Activated CD4-positive, alpha-beta memory T cell treated with anti-CD3 and anti-CD28 coated beads for 36 hours (primary cell): ENCODE data around the gene C11orf24. TPM values are rescaled to one million over a fixed set of nuclear protein-coding genes. Genes with fewer than 3 reads are reported as not detected.
A peak's percentile ranks its signal among the peaks of the same experiment; 100 is the strongest.

Experiments
- CTCF ChIA-PET: fragments of 350-600 bp; sonication (Branson Sonifier 250); formaldehyde crosslinking; loops from one replicate; lab custom pipeline; 2021; ENCODE audit warnings: antibody characterized with exemption, inconsistent platforms; lab: Charles Lee
- POLR2A ChIA-PET: fragments of 350-600 bp; sonication (Branson Sonifier 250); formaldehyde crosslinking; loops from one replicate; lab custom pipeline; 2021; ENCODE audit warnings: antibody characterized with exemption; lab: Charles Lee
- DNase-seq: peaks from one replicate; pipeline ENCODE4 v3.0.0-alpha.2; 2020
- H3K27ac Mint-ChIP-seq: one replicate; pipeline ENCODE4 v1.8.0; 2021; ENCODE audit warnings: mixed read lengths
- H3K27me3 Mint-ChIP-seq: one replicate; pipeline ENCODE4 v1.8.0; 2021; ENCODE audit warnings: mixed read lengths
- H3K36me3 Mint-ChIP-seq: one replicate; pipeline ENCODE4 v1.8.0; 2021; ENCODE audit warnings: mixed read lengths
- H3K4me1 Mint-ChIP-seq: one replicate; pipeline ENCODE4 v1.8.0; 2021; ENCODE audit warnings: low read depth, mixed read lengths
- H3K4me3 Mint-ChIP-seq: one replicate; pipeline ENCODE4 v1.8.0; 2021; ENCODE audit warnings: mild to moderate bottlenecking, mixed read lengths
- H3K9me3 Mint-ChIP-seq: one replicate; pipeline ENCODE4 v1.8.0; 2021; ENCODE audit warnings: mixed read lengths
- intact Hi-C: fragments of 100-400 bp; cut with micrococcal nuclease; formaldehyde crosslinking; loops from one replicate; pipeline ENCODE4 v1.15.1; 2023
- total RNA-seq, 2 experiments: library from RNA; stranded (reverse); gene quantifications; one replicate each; pipeline ENCODE4 v1.2.3, GENCODE V29; 2021

The C11orf24 gene
- total RNA-seq, 2 experiments from 2014 or later: 28.0 to 28.9 TPM

- no peaks in the 10 kb centered on the region for H3K4me1 Mint-ChIP-seq
- DNase-seq: no peak
- no peak overlapping the region for H3K27ac Mint-ChIP-seq
- peaks cover 7% of the 10 kb centered on the region for H3K36me3 Mint-ChIP-seq
- H3K9me3 Mint-ChIP-seq: peaks cover 12% of the 10 kb centered on the region
- no peak overlapping the region for H3K4me3 Mint-ChIP-seq
- POLR2A ChIA-PET: no interaction called here
- H3K27me3 Mint-ChIP-seq: no peaks in the 10 kb centered on the region
- CTCF ChIA-PET: no interaction called here
- intact Hi-C loops: no loop called here
Observed at GRCh38 chr11:68224606-68225005, 47.2 kb downstream of the C11orf24 start.

DNA sequence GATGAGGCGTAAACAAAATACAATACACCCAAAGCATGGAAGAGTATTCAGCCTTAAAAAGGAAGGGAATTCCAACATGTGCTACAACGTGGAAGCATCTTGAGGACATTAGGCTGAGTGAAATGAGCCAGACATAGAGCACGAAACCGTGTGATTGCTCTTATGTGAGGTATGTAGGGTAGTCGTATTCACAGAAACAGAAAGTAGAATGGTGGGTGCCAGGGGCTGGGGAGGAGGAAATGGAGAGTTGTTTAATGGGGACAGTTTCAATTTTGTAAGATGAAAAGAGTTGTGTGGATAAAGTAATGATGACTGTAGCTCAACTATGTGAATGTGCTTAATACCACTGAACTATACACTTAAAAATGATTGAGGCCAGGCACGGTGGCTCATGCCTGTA, 48.5 kb downstream of the C11orf24 start:
- Mint-ChIP-seq H3K36me3 (no peaks in the 10 kb centered on the region), H3K27me3 (no peaks in the 10 kb centered on the region), H3K4me1 (no peaks in the 10 kb centered on the region), H3K27ac (no peak overlapping the region), H3K4me3 (no peak overlapping the region), H3K9me3 (no peaks in the 10 kb centered on the region)
- intact Hi-C loops: no loop called here
- no peak for DNase-seq
- CTCF ChIA-PET: no interaction called here
- POLR2A ChIA-PET: no interaction called here

- POLR2A ChIA-PET: no interaction called here
- Mint-ChIP-seq H3K4me1 (no peaks in the 10 kb centered on the region), H3K27ac (no peak overlapping the region), H3K4me3 (no peak overlapping the region), H3K36me3 (no peaks in the 10 kb centered on the region), H3K27me3 (no peaks in the 10 kb centered on the region), H3K9me3 (no peaks in the 10 kb centered on the region)
- CTCF ChIA-PET: interaction anchor here (1.6 kb wide), 1 partner anchor 13 kb away, joined by 9 read pairs; no protein-coding TSS in a partner anchor
- intact Hi-C loops: no loop called here
- DNase-seq: no peak
Observed at GRCh38 chr11:68221406-68221805, 50.4 kb downstream of the C11orf24 start.

GRCh38 chr11:68216171-68216938, 55.4 kb downstream of the C11orf24 start:
- intact Hi-C loops: loop anchor here (10.0 kb wide), 1 partner anchor 58 kb away; the partner anchor contains the start of gene C11orf24
- Mint-ChIP-seq H3K27me3 (peaks cover 6% of the 10 kb centered on the region), H3K9me3 (no peaks in the 10 kb centered on the region), H3K36me3 (peaks cover 2% of the 10 kb centered on the region), H3K27ac (no peak overlapping the region), H3K4me1 (peaks cover 21% of the 10 kb centered on the region), H3K4me3 (no peak overlapping the region)
- ChIA-PET CTCF (no interaction called here), POLR2A (no interaction called here)
- no peak for DNase-seq

DNA sequence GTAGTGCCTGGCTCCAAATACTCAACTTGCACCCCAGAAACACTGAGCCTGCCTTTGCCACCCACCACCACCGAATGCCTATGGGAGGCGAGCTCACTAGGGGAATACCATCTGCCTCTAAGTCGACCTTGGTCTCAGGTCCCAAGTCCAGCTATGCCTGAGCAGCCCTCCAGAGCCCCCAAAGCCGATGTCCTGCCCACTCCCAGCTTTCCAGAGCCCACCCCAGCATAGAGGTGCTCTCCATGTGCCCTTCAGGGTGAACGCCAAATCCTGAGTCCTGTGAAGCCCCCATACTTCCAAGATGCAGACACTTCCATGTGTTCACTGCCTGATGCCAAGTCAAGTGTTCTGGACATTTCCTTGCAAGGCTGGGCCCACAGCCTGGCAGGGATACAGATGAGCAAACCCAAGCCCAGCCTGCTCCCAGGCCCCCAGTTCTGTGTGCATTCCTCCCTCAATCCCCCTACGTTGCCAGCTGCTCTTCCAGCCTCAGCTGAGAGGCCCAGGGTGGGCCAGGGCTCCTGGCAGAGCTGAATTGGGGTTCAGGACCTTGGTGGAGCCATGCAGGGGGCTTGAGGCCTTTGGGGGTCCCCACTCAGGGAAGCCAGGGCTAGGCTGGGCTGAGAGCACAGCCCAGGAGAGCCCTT, 56.1 kb downstream of the C11orf24 start:
- no peak for DNase-seq
- Mint-ChIP-seq H3K9me3 (no peaks in the 10 kb centered on the region), H3K36me3 (peaks cover 2% of the 10 kb centered on the region), H3K4me1 (peaks cover 27% of the 10 kb centered on the region), H3K27me3 (peaks cover 6% of the 10 kb centered on the region), H3K27ac (no peak overlapping the region), H3K4me3 (peak overlapping the region; percentile 65)
- POLR2A ChIA-PET: no interaction called here
- intact Hi-C loops: loop anchor here (10.0 kb wide), 1 partner anchor 59 kb away; the partner anchor contains the start of gene C11orf24
- CTCF ChIA-PET: no interaction called here

DNA sequence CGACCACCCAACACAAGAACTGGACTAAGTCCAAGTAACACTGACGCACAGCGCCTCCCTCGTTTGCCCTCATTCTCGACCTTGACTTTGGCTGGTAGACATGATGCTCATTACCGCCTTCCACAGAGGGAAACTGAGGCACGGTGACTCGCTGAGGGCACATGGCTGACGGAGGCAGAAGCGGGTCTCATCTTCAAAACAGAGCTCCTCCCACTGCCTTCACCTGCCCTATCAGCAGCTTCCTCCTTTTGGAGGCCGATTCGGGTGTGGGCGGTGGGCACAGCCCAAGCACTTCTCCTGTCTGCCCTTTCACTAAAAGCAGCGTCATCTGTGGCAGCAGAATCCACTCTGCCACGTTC, 56.7 kb downstream of the C11orf24 start:
- no peak overlapping the region for H3K27ac Mint-ChIP-seq
- POLR2A ChIA-PET: no interaction called here
- H3K36me3 Mint-ChIP-seq: peaks cover 2% of the 10 kb centered on the region
- intact Hi-C loops: loop anchor here (10.0 kb wide), 1 partner anchor 60 kb away; the partner anchor contains the start of gene C11orf24
- CTCF ChIA-PET: no interaction called here
- H3K4me3 Mint-ChIP-seq: peak overlapping the region; percentile 65
- H3K9me3 Mint-ChIP-seq: no peaks in the 10 kb centered on the region
- H3K4me1 Mint-ChIP-seq: peaks cover 32% of the 10 kb centered on the region
- peaks cover 6% of the 10 kb centered on the region for H3K27me3 Mint-ChIP-seq
- DNase-seq: peak; percentile 67

- Mint-ChIP-seq H3K36me3 (peaks cover 2% of the 10 kb centered on the region), H3K4me3 (peak overlapping the region; percentile 69), H3K4me1 (peaks cover 38% of the 10 kb centered on the region), H3K27me3 (peaks cover 6% of the 10 kb centered on the region), H3K27ac (no peak overlapping the region), H3K9me3 (no peaks in the 10 kb centered on the region)
- POLR2A ChIA-PET: interaction anchor here (0.6 kb wide), 1 partner anchor 22 kb away, joined by 4 read pairs; no protein-coding TSS in a partner anchor
- CTCF ChIA-PET: no interaction called here
- intact Hi-C loops: loop anchor here (5.0 to 10.0 kb wide), 2 partner anchors 60 to 83 kb away; partner anchors contain the start of gene C11orf24
- no peak for DNase-seq
Observed at GRCh38 chr11:68214173-68215086, 57.3 kb downstream of the C11orf24 start.

GRCh38 chr11:68213555-68214172, 58.1 kb downstream of the C11orf24 start:
- intact Hi-C loops: loop anchor here (5.0 to 10.0 kb wide), 2 partner anchors 61 to 84 kb away; partner anchors contain the start of gene C11orf24
- Mint-ChIP-seq H3K4me3 (peak overlapping the region; percentile 69), H3K4me1 (peaks cover 44% of the 10 kb centered on the region), H3K9me3 (no peaks in the 10 kb centered on the region), H3K27me3 (peaks cover 6% of the 10 kb centered on the region), H3K27ac (peak overlapping the region; percentile 82), H3K36me3 (peaks cover 2% of the 10 kb centered on the region)
- CTCF ChIA-PET: no interaction called here
- peak; percentile 81 for DNase-seq
- POLR2A ChIA-PET: no interaction called here

- H3K4me3 Mint-ChIP-seq: peak within 1 kb of the TSS; percentile 84
- ChIA-PET CTCF (no interaction called here), POLR2A (no interaction called here)
- DNase-seq: no peak
- H3K27ac Mint-ChIP-seq: peak within 1 kb of the TSS; percentile 83
- peaks cover 6% of the 10 kb centered on the region for H3K27me3 Mint-ChIP-seq
- intact Hi-C loops: loop anchor here (5.0 to 10.0 kb wide), 2 partner anchors 62 to 84 kb away; partner anchors contain the start of gene C11orf24
- peaks cover 2% of the 10 kb centered on the region for H3K36me3 Mint-ChIP-seq
- H3K4me1 Mint-ChIP-seq: peaks cover 47% of the 10 kb centered on the region
- H3K9me3 Mint-ChIP-seq: no peaks in the 10 kb centered on the region
Observed at GRCh38 chr11:68213135-68213515, 58.6 kb downstream of the C11orf24 start, which contains the start of gene KMT5B. Gene KMT5B (minus strand): TSS chr11:68213296. CDS start chr11:68190076, 23,220 bp downstream.

DNA sequence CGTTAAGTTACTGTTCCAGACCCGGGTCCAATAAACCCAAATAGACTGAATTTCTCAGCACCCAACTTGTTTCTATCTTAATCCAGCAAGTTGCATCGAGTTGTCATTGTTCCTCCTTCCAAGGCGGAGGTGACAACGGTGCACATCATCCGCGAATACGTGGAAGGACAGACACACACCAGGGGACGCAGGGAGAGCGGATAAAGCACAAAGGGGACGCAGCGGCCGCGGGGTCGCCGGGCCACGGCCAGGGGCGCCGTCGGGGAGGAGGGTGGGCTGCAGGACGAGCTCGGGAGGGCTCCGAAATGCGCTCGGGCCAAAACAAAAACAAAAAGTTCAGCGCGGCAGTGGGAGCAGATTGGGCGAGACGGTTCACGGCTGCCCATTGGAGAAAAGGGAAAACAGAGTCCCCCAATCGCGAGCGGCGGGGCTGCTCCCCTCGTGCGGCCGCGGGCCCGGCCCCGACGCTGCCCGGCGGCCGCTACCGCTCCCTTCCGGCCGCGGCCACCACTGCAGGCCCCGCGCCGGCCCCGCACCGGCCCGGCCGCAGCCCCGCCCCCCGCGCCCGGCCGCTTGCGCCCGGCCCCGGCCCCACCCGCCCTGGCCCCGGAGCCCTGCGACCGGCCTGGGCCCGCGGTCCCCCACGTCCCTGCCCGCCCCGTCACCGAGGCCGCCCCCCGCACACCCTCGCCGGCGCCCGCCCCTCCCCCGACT, 59.2 kb downstream of the C11orf24 start:
- CTCF ChIA-PET: interaction anchor here (0.6 to 4.6 kb wide), 3 partner anchors 21 to 174 kb away, joined by 3 to 35 read pairs (median 5); partner anchors contain the start of gene TCIRG1
- Mint-ChIP-seq H3K4me1 (peaks cover 47% of the 10 kb centered on the region), H3K27me3 (peaks cover 6% of the 10 kb centered on the region), H3K27ac (peak overlapping the region; percentile 83), H3K4me3 (peak overlapping the region; percentile 84), H3K9me3 (no peaks in the 10 kb centered on the region), H3K36me3 (peaks cover 2% of the 10 kb centered on the region)
- POLR2A ChIA-PET: no interaction called here
- intact Hi-C loops: loop anchor here (5.0 to 10.0 kb wide), 2 partner anchors 62 to 85 kb away; partner anchors contain the start of gene C11orf24
- DNase-seq: peak; percentile 75
